HG03520 (cell line): ENCODE measurements around the gene VWA1.
"Not testable (repeated sequence)": the region's sequence is repeated elsewhere in the genome, so short reads cannot be mapped to it uniquely, and the experiment has no call there.

ENCODE experiments used
- ATAC-seq: cut with Tn5 transposase; IDR thresholded peaks from one replicate; pipeline ENCODE4 v1.9.1; 2021; ENCODE audit warnings: mild to moderate bottlenecking, moderate library complexity; ENCODE audit not compliant: unreplicated experiment

The VWA1 gene

GRCh38 chr1:1422465-1423244, 12.8 kb upstream of the VWA1 start:
- no peak for ATAC-seq

GRCh38 chr1:1423245-1423597, 12.3 kb upstream of the VWA1 start:
- no peak for ATAC-seq

GRCh38 chr1:1424707-1425106, 10.8 kb upstream of the VWA1 start:
- no peak for ATAC-seq

- no peak for ATAC-seq
Measured at GRCh38 chr1:1425426-1425752, 10.1 kb upstream of the VWA1 start.

GRCh38 chr1:1425753-1426495, 9.6 kb upstream of the VWA1 start:
- ATAC-seq = no peak

GRCh38 chr1:1426496-1427105, 8.9 kb upstream of the VWA1 start:
- ATAC-seq = no peak

GRCh38 chr1:1427106-1427819, 8.2 kb upstream of the VWA1 start:
- no peak for ATAC-seq

- no peak for ATAC-seq
Measured at GRCh38 chr1:1427820-1428148, 7.7 kb upstream of the VWA1 start.

- no peak for ATAC-seq
Measured at GRCh38 chr1:1428174-1428573, 7.3 kb upstream of the VWA1 start.

GRCh38 chr1:1428967-1429366, 6.5 kb upstream of the VWA1 start:
- ATAC-seq = not testable (repeated sequence)

GRCh38 chr1:1429671-1430073, 5.8 kb upstream of the VWA1 start:
- no peak for ATAC-seq

- ATAC-seq = no peak
Measured at GRCh38 chr1:1430114-1430982, 5.1 kb upstream of the VWA1 start.

GRCh38 chr1:1430992-1431844, 4.3 kb upstream of the VWA1 start:
- no peak for ATAC-seq

- ATAC-seq = no peak
Measured at GRCh38 chr1:1431845-1432273, 3.6 kb upstream of the VWA1 start.

GRCh38 chr1:1432274-1432950, 3.1 kb upstream of the VWA1 start:
- ATAC-seq = no peak

- no peak for ATAC-seq
Measured at GRCh38 chr1:1432951-1433803, 2.3 kb upstream of the VWA1 start.

- no peak for ATAC-seq
Measured at GRCh38 chr1:1433804-1434130, 1.7 kb upstream of the VWA1 start.

- no peak for ATAC-seq
Measured at GRCh38 chr1:1434131-1434823, 1.2 kb upstream of the VWA1 start.
